GM18519 (cell line): ENCODE measurements around the gene PPIL4.

Experiments
- ATAC-seq: cut with Tn5 transposase; IDR thresholded peaks from one replicate; pipeline ENCODE4 v1.9.1; 2021; ENCODE audit warnings: mild to moderate bottlenecking, moderate library complexity; ENCODE audit not compliant: unreplicated experiment, low FRiP score

The PPIL4 gene

GRCh38 chr6:149484733-149485700, 60.8 kb downstream of the PPIL4 start, which contains the start of gene ZC3H12D:
TSS of gene ZC3H12D (minus strand) at chr6:149485014. CDS start at chr6:149474543, 10,471 bp downstream.
- peak; percentile 34 for ATAC-seq

- no peak for ATAC-seq
These were observed 61.8 kb downstream of the PPIL4 start for GRCh38 chr6:149483849-149484655.

- no peak for ATAC-seq
These were observed 62.5 kb downstream of the PPIL4 start for GRCh38 chr6:149483334-149483725.

- ATAC-seq = no peak
These were observed 63.1 kb downstream of the PPIL4 start for GRCh38 chr6:149482545-149483333.

GRCh38 chr6:149480502-149481280, 65.2 kb downstream of the PPIL4 start:
- ATAC-seq = no peak

GRCh38 chr6:149478631-149479314, 67.1 kb downstream of the PPIL4 start:
- ATAC-seq = no peak

GRCh38 chr6:149477544-149477943, 68.3 kb downstream of the PPIL4 start:
- ATAC-seq = no peak

GRCh38 chr6:149476789-149477455, 68.9 kb downstream of the PPIL4 start:
- no peak for ATAC-seq

GRCh38 chr6:149474108-149474935, 71.5 kb downstream of the PPIL4 start:
- ATAC-seq = no peak

- no peak for ATAC-seq
These were observed 72.5 kb downstream of the PPIL4 start for GRCh38 chr6:149473080-149474052.

GRCh38 chr6:149472241-149472640, 73.6 kb downstream of the PPIL4 start:
- no peak for ATAC-seq

- ATAC-seq = no peak
These were observed 74.0 kb downstream of the PPIL4 start for GRCh38 chr6:149471801-149472200.

GRCh38 chr6:149470948-149471347, 74.9 kb downstream of the PPIL4 start:
- no peak for ATAC-seq

GRCh38 chr6:149468179-149468578, 77.7 kb downstream of the PPIL4 start:
- ATAC-seq = no peak

- no peak for ATAC-seq
These were observed 78.6 kb downstream of the PPIL4 start for GRCh38 chr6:149467265-149467664.

- ATAC-seq = no peak
These were observed 81.4 kb downstream of the PPIL4 start for GRCh38 chr6:149464411-149464810.

- ATAC-seq = no peak
These were observed 82.1 kb downstream of the PPIL4 start for GRCh38 chr6:149463781-149464180.
